Measurements from ENCODE around the gene KANK4.

GRCh38 chr1:62368989-62369388 lies 49.8 kb upstream of the KANK4 start:
- TF ChIP-seq CTCF (conservative IDR thresholded peaks at IDR 0.05; ENCODE audit: low read length): no peak
- no peak for TF ChIP-seq EZH2phosphoT487 (IDR thresholded peaks at IDR 0.05; ENCODE audit: borderline replicate concordance)

Data from Loucy (cell line).